Measurements from ENCODE around the gene MYL9.

The MYL9 gene

DNA sequence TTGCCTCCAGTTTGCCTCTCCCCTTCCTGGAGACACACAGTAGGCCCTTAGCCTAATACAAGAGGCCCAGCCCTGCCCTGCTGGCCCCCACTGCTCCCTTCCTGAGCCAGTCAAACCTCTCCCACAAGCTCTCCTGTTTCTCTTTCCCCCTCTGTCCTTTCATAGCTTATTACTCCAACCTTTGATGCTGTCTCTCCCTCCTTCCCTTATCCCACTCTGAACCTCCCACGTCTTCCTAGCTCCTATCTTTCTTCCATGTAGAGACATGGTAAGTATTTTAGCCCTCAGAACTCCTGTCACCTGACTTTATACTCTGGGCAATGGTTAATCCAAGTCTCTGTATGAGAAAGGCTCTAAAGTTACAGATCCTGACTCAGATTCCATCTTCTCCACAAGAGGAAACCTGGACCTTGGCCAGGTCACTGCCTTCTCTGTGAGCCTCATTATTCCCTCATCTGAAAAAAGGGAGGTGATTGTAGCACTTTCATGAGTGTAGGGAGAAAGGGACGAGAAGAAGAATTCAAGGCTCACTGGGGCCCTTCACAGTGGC lies 38.8 kb downstream of the MYL9 start:
- no peak overlapping the region for H3K27ac ChIP-seq
- no peaks in the 10 kb centered on the region for H3K9me3 ChIP-seq (ENCODE audit: low read depth, low read length)
- no peak overlapping the region for H3K9ac ChIP-seq (ENCODE audit: insufficient read length)
- H3K4me3 ChIP-seq = no peak overlapping the region
- TF ChIP-seq FOXP2 (optimal IDR thresholded peaks at IDR 0.05; ENCODE audit: control extremely low read depth, extremely low read length, insufficient read depth) (no peak), EZH2 (IDR thresholded peaks at IDR 0.05) (no peak), POLR2AphosphoS5 (IDR thresholded peaks at IDR 0.05; ENCODE audit: borderline replicate concordance, low read depth, low read length) (no peak)
- DNase-seq (ENCODE audit: low read depth, low spot score) = no peak
- peaks cover 58% of the 10 kb centered on the region for H3K36me3 ChIP-seq (ENCODE audit: insufficient read depth, low read length)

DNA sequence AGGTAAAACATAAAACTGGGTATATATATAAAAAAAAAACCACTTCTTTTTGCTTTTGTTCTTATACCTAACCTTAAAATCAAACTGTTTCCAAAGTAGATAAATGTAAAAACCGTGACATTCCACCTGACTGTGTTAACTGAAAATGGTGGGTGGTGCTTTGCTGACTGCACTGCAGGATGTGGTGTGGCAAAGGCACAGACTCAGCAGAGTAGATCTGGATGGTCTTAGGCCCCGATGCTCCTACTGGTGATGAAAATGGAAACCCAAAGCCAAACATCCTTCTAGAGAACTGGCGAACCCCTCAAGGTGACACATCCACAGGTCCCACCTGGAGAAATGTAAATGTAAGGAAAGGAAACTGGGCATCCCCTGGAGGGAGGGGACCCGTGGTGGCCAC lies 41.0 kb downstream of the MYL9 start:
- no peak overlapping the region for H3K27ac ChIP-seq
- no peak for TF ChIP-seq EZH2 (IDR thresholded peaks at IDR 0.05)
- TF ChIP-seq FOXP2 (optimal IDR thresholded peaks at IDR 0.05; ENCODE audit: control extremely low read depth, extremely low read length, insufficient read depth) = no peak
- no peak for TF ChIP-seq POLR2AphosphoS5 (IDR thresholded peaks at IDR 0.05; ENCODE audit: borderline replicate concordance, low read depth, low read length)
- H3K36me3 ChIP-seq (ENCODE audit: insufficient read depth, low read length) = peaks cover 59% of the 10 kb centered on the region
- no peak overlapping the region for H3K9ac ChIP-seq (ENCODE audit: insufficient read length)
- no peak overlapping the region for H3K4me3 ChIP-seq
- no peaks in the 10 kb centered on the region for H3K9me3 ChIP-seq (ENCODE audit: low read depth, low read length)
- DNase-seq (ENCODE audit: low read depth, low spot score) = no peak

DNA sequence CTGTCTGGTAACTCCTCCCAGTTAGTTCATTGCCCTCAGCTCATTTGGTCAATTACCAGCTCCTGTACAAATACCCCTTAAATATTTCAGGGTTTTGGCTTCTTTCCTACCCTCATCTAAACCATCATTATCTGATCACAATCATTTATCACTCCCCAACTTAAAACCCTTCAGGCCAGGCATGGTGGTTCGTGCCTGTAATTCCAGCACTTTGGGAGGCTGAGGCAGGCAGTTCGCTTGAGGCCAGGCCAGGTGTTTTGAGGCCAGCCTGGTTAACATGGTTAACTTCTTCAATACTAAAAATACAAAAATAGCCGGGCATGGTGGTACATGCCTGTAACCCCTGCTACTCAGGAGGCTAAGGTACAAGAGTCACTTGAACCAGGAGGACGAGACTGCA lies 41.5 kb downstream of the MYL9 start:
- no peak overlapping the region for H3K4me3 ChIP-seq
- H3K9me3 ChIP-seq (ENCODE audit: low read depth, low read length) = no peaks in the 10 kb centered on the region
- no peak overlapping the region for H3K9ac ChIP-seq (ENCODE audit: insufficient read length)
- DNase-seq (ENCODE audit: low read depth, low spot score) = no peak
- TF ChIP-seq FOXP2 (optimal IDR thresholded peaks at IDR 0.05; ENCODE audit: control extremely low read depth, extremely low read length, insufficient read depth) (no peak), POLR2AphosphoS5 (IDR thresholded peaks at IDR 0.05; ENCODE audit: borderline replicate concordance, low read depth, low read length) (no peak), EZH2 (IDR thresholded peaks at IDR 0.05) (no peak)
- no peak overlapping the region for H3K27ac ChIP-seq
- H3K36me3 ChIP-seq (ENCODE audit: insufficient read depth, low read length) = peaks cover 62% of the 10 kb centered on the region

DNA sequence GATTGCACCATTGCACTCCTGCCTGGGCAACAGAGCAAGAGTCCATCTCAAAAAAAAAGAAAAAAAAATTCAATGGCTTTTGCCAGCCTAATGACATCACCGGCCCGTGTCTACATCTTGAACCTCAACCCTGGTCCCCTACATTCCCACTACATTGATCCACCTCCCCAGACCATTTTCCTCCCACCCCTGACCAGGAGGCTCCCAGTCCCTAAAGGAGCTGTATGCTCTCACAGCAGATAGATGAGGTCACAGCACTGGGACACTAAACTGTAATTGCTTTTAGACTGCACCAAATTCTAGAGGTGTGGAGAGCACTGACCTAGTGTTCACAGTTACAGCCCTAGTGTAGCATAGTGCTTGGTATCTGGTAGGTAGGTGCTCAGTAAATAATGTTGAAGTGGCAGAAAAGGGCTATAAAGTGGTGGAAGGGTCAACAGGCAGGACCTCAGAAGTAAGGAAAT lies 42.7 kb downstream of the MYL9 start:
- 0 out of 2 replicates have a peak, but pooled peaks have one; percentile 7 for TF ChIP-seq POLR2AphosphoS5 (IDR thresholded peaks at IDR 0.05; ENCODE audit: borderline replicate concordance, low read depth, low read length)
- no peak for TF ChIP-seq EZH2 (IDR thresholded peaks at IDR 0.05)
- no peak for TF ChIP-seq FOXP2 (optimal IDR thresholded peaks at IDR 0.05; ENCODE audit: control extremely low read depth, extremely low read length, insufficient read depth)
- Histone ChIP-seq H3K4me3 (no peak overlapping the region), H3K9me3 (ENCODE audit: low read depth, low read length) (no peaks in the 10 kb centered on the region), H3K27ac (no peak overlapping the region), H3K9ac (ENCODE audit: insufficient read length) (no peak overlapping the region), H3K36me3 (ENCODE audit: insufficient read depth, low read length) (peaks cover 60% of the 10 kb centered on the region)
- no peak for DNase-seq (ENCODE audit: low read depth, low spot score)

DNA sequence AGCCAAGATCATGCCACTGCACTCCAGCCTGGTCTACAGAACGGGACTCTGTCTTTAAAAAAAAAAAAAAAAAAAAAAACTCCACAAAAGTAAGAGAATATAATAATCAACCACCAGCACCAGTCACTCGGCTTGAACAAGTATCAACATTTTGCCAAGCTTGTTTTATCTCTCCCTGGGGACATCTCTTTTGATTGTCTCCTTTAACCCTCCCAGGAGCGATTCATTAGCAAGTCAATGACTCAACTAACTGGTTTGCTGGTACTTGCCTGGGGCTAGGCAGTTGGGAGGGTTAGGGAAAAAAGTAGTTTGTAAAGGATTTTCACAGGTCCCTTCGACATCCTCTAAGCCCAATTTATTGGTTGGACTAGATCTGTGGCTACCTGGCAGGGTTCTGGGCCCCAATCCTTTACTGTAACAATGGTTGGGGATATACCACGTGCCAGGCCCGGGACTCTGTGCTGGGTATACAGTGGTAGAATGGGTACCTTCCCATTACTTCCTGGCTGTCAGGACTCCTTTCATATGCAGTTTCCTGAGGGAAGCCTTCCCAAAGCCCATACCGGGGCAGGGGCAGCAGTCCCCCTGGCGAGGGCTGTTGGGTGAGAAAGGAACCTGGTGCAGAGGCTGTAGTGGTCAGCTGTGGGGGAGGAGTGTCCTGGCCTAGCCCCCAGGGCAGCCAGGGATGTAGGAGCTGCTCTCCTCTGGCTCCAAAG lies 44.2 kb downstream of the MYL9 start:
- H3K9ac ChIP-seq (ENCODE audit: insufficient read length) = no peak overlapping the region
- no peak for TF ChIP-seq EZH2 (IDR thresholded peaks at IDR 0.05)
- peak; percentile 45; the same call in 1 of the 2 replicates for TF ChIP-seq POLR2AphosphoS5 (IDR thresholded peaks at IDR 0.05; ENCODE audit: borderline replicate concordance, low read depth, low read length)
- peaks cover 50% of the 10 kb centered on the region for H3K36me3 ChIP-seq (ENCODE audit: insufficient read depth, low read length)
- peak overlapping the region; percentile 57 for H3K4me3 ChIP-seq
- H3K9me3 ChIP-seq (ENCODE audit: low read depth, low read length) = no peaks in the 10 kb centered on the region
- H3K27ac ChIP-seq = peak overlapping the region; percentile 75
- DNase-seq (ENCODE audit: low read depth, low spot score) = peak; percentile 99

DNA sequence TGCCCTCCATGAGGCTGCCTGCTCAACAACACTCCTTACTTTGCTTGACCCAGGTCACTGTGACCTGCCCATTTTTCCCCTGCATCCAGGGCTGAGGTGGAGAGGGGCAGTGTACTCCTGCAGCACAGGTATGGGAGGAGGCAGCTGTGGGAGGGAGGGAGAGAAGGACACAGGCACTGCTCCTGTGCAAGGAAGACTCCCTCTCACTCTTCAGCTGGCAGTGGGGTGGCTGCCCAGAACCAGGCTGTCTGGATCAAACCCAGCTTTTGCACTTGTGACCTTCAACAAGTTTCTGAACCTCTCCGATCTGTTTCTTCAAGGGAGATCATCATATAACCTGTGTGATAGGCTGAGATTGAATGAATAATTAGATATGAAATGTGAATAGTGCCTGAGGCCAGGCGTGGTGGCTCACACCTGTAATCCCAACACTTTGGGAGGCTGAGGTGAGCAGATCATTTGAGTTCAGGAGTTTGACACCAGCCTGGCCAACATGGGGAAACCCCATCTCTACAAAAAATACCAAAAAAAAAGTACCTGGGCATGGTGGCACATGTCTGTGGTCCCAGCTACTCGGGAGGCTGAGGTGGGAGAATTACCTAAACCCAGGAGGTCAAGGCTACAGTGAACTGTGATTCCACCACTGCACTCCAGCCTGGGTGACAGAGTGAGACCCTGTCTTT lies 46.2 kb downstream of the MYL9 start:
- H3K4me3 ChIP-seq = no peak overlapping the region
- no peak for DNase-seq (ENCODE audit: low read depth, low spot score)
- peaks cover 52% of the 10 kb centered on the region for H3K36me3 ChIP-seq (ENCODE audit: insufficient read depth, low read length)
- no peaks in the 10 kb centered on the region for H3K9me3 ChIP-seq (ENCODE audit: low read depth, low read length)
- no peak overlapping the region for H3K27ac ChIP-seq
- no peak overlapping the region for H3K9ac ChIP-seq (ENCODE audit: insufficient read length)
- TF ChIP-seq FOXP2 (optimal IDR thresholded peaks at IDR 0.05; ENCODE audit: control extremely low read depth, extremely low read length, insufficient read depth) = no peak
- TF ChIP-seq EZH2 (IDR thresholded peaks at IDR 0.05) = no peak
- TF ChIP-seq POLR2AphosphoS5 (IDR thresholded peaks at IDR 0.05; ENCODE audit: borderline replicate concordance, low read depth, low read length) = no peak; the same call in 1 of the 2 replicates

DNA sequence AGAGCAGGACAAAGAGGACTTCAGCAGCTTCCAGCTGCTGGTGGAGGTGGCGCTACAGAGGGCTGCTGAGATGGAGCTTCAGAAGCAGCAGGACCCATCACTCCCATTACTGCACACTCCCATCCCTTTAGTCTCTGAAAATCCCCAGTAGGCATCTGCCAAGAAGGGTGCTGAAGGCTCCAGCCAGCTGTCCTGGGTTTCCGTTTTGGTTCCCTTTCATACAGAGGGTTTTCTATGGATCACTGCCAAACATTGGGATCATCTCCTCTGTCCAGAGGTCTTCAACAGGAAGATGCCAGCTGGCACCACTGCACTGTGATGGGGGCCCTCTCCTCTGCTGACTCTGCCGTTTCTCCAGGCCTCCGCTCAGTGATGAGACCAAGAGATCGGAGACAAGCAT lies 50.0 kb downstream of the MYL9 start:
- H3K4me3 ChIP-seq = no peak overlapping the region
- H3K9ac ChIP-seq (ENCODE audit: insufficient read length) = no peak overlapping the region
- no peaks in the 10 kb centered on the region for H3K9me3 ChIP-seq (ENCODE audit: low read depth, low read length)
- H3K27ac ChIP-seq = peak overlapping the region; percentile 60
- no peak for DNase-seq (ENCODE audit: low read depth, low spot score)
- TF ChIP-seq EZH2 (IDR thresholded peaks at IDR 0.05) (no peak), FOXP2 (optimal IDR thresholded peaks at IDR 0.05; ENCODE audit: control extremely low read depth, extremely low read length, insufficient read depth) (no peak), POLR2AphosphoS5 (IDR thresholded peaks at IDR 0.05; ENCODE audit: borderline replicate concordance, low read depth, low read length) (no peak)
- H3K36me3 ChIP-seq (ENCODE audit: insufficient read depth, low read length) = peaks cover 62% of the 10 kb centered on the region

DNA sequence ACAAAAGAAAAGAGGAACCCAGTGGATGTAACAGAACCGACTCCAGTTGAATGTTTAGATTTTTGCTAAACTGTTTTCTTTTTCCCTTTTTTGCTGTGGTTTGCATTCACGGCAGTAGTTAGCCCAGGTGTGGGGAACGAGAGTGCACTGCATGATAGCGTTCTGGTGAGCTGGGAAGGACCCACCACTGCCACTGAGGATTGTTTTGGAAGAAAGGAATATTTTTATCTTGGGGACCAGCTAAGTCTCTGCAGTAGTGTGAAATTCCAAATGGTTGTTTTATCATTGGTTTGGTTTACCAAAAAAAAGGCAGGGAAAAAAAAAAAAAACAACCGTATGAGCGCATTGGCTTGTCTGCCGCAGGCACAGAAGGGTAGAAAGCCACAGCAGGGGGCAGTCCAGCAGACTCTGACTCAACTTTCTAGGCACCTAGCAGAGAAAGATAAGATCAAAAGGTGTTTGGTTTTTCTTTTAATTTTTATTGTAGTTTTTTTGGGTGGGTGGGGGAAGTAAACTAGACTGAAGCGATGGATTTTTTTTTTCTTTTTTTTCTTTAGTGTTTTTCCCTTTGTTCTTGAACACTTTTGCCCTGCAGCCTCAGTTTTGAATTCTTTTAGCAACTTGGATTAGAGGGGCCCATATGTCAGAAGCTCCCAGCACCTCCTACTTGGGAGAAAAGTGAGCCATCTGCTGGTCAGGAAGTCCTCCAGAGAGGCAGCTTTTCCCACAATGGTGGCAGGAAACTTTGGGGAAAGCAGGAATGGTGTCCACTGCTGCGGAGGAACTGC lies 50.7 kb downstream of the MYL9 start:
- Histone ChIP-seq H3K4me3 (no peak overlapping the region), H3K36me3 (ENCODE audit: insufficient read depth, low read length) (peaks cover 57% of the 10 kb centered on the region), H3K27ac (peak overlapping the region; percentile 60), H3K9ac (ENCODE audit: insufficient read length) (no peak overlapping the region), H3K9me3 (ENCODE audit: low read depth, low read length) (no peaks in the 10 kb centered on the region)
- no peak for DNase-seq (ENCODE audit: low read depth, low spot score)
- TF ChIP-seq POLR2AphosphoS5 (IDR thresholded peaks at IDR 0.05; ENCODE audit: borderline replicate concordance, low read depth, low read length) = no peak
- no peak for TF ChIP-seq FOXP2 (optimal IDR thresholded peaks at IDR 0.05; ENCODE audit: control extremely low read depth, extremely low read length, insufficient read depth)
- TF ChIP-seq EZH2 (IDR thresholded peaks at IDR 0.05) = no peak
